NCI-H526 (cell line): Measurements from ENCODE around the gene SH3D19.
"Not testable (repeated sequence)": the region's sequence is repeated elsewhere in the genome, so short reads cannot be mapped to it uniquely, and the experiment has no call there.

ENCODE experiments used
- DNase-seq, 2 experiments: peaks; one replicate each; lab custom pipeline; 2025; lab: John Stamatoyannopoulos, UW

Gene SH3D19

GRCh38 chr4:151325111-151325948, at the start of gene SH3D19:
TSS of gene SH3D19 (minus strand) at chr4:151325605. CDS start at chr4:151325352, 253 bp downstream.
- peak; percentile 15 to 83 for DNase-seq

- DNase-seq: peak; percentile 66 to 91
These were observed 37.2 kb upstream of the SH3D19 start for GRCh38 chr4:151362404-151363164.

DNA sequence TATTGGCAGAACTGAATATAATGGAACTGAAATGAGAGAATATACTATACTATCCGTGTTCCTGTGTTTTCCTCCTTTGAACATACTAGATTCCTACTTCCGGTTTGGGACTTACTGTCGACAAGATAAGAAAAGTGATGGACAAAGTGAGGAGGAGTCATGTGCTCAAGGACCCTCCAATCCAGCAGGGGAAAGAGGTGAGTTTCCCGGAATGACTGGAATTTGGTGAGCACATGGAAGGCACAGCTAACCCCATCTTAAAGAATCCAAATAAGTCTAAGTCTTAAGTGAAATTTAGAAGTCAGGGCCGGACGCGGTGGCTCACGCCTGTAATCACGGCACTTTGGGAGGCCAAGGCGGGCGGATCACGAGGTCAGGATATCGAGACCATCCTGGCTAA, 36.6 kb upstream of the SH3D19 start:
- no peak for DNase-seq

- no peak for DNase-seq
These were observed 35.7 kb upstream of the SH3D19 start for GRCh38 chr4:151361126-151361525.

- no peak for DNase-seq
These were observed 34.2 kb upstream of the SH3D19 start for GRCh38 chr4:151359576-151359975.

DNA sequence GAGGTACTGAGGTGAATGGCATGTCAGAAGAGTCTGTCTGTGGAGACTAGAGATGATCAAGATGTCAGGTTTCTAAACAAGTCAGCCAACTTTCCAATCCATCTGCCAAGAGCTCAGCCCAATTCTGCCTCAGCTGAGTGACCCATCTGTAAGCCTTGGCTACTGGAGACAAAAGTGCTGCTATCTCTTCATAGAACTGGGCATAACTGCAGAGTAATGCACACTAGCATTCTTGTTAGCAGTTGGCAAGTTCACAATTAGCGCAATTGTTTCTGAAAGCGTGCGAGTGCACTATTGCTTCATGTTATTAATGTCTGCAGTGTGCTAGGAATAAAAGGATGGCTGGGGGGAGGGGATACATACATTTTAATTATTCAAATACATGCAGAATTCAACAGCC, 32.9 kb upstream of the SH3D19 start:
- no peak for DNase-seq

DNA sequence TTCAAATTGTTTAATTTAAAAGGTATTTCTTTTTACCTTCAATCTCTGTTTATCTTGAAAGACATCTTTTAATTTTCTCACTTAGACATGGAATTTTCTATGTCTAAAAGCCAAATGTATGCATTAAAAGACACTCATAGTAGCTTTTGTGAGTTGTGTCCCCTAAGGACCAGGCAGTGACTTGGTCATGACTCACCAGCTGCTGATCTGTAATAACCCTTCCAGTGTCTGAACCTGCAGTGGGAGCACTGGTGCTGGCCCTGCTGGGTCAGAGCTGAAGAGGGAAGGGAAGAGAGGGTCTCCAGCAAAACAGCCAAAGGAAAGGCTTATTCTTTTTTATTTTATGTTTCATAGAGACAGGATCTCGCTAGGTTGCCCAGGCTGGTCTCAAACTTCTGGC, 31.1 kb upstream of the SH3D19 start:
- no peak for DNase-seq

DNA sequence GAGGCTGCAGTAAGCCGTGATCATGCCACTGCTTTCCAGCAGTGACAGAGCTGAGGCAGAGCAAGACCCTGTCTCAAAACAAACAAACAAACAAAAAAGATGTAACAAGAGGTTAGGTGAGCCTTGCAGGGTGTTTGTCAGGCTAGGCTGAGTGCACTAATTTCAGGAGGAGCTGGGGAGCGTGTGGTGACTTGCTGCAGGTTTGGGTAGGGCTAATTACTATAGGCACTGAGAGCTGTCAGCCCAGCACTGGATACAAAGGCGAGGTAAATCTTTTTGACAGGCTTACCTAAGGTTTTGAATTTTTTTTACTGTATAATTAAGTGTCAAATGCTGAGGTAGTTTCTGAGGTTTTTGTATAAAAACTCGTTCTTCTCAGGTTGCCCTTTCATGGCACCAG, 29.8 kb upstream of the SH3D19 start:
- DNase-seq: no peak

- DNase-seq: no peak
These were observed 22.3 kb upstream of the SH3D19 start for GRCh38 chr4:151347490-151348235.

DNA sequence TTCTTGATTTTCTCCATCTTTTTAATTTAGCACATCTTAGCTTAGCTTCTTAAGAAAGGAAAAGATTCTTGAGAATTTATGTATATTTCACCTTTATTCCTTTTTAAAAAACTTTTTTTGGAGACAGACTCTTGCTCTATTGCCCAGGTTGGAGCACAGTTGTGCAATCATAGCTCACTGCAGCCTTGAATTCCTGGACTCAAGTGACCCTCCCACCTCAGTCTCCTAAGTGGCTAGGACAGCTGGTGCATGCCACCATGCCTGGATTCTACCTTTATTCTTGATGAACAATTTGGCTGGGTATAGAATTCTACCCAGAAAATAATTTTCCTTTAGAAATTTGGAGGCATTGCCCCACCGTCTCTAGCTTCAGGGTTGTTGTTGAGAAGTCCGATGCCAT, 19.5 kb upstream of the SH3D19 start:
- DNase-seq: no peak

GRCh38 chr4:151340751-151341385, 15.5 kb upstream of the SH3D19 start:
- DNase-seq: no peak

DNA sequence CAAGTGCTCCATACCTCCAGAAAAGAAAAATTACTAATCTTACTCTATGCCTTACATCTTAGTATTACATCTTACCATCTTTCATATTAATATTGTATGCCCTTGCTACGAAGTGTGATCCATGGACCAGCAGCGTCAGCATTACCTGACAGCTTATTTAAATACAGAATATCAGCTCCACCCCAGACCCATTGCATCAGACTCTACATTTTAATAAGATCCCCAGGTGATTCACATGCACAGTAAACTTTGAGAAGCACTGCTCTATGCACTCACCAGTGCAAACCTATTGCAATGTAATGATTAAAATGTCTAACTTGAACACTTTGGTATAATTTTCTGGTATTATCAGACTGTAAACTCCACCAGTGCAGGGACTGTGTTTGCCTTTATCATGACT, 14.1 kb upstream of the SH3D19 start:
- DNase-seq: peak in 1 of 2 experiments; percentile 14

- no peak for DNase-seq
These were observed 6.1 kb upstream of the SH3D19 start for GRCh38 chr4:151331276-151332042.

- DNase-seq: no peak
These were observed 4.0 kb upstream of the SH3D19 start for GRCh38 chr4:151329217-151330007.

- no peak for DNase-seq
These were observed 493 bp upstream of the SH3D19 start for GRCh38 chr4:151325949-151326246.

DNA sequence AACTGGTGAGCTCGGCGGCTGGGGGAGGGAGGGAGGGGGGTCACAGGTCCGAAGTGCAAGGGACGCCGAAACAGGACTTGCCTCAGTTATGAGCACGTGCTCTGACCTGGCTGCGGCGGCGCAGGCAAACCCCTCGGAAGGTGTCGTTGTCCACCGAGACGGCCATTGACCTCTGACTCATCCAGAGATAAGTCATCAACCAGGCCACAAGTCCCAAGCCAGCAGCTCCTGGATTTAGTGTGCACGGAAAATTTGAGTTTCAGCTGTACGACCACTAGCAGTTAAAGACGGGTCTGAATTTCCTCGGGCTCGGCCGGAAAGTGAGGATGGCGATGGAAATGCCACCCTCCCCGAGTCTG, 674 bp downstream of the SH3D19 start:
- DNase-seq: peak; percentile 59 to 77

GRCh38 chr4:151324124-151324751, 1.2 kb downstream of the SH3D19 start:
- DNase-seq: peak; percentile 59 to 73

- peak; percentile 18 to 21 for DNase-seq
These were observed 1.7 kb downstream of the SH3D19 start for GRCh38 chr4:151323667-151324066.

GRCh38 chr4:151322570-151322969, 2.8 kb downstream of the SH3D19 start:
- peak in 1 of 2 experiments; percentile 16 for DNase-seq

GRCh38 chr4:151322161-151322560, 3.2 kb downstream of the SH3D19 start:
- not testable (repeated sequence) for DNase-seq
